HepG2 (cell line): Measurements from ENCODE around the gene CORO1C. TPM values are rescaled to one million over a fixed set of nuclear protein-coding genes. Genes with fewer than 3 reads are reported as not detected.

Source experiments
- ARID4A ChIP-seq: sonication (generic); formaldehyde crosslinking; IDR thresholded peaks from 2 replicates; pipeline ENCODE4 v1.5.0; 2020; ENCODE audit warnings: mild to moderate bottlenecking, missing genetic modification reagents, borderline replicate concordance
- ATF3 ChIP-seq: sonication (generic); formaldehyde crosslinking; IDR thresholded peaks from 2 replicates; pipeline ENCODE4 v1.4.0; 2020; ENCODE audit warnings: missing genetic modification reagents
- GPBP1L1 ChIP-seq: sonication (generic); formaldehyde crosslinking; IDR thresholded peaks from 2 replicates; pipeline ENCODE4 v1.5.0; 2020; ENCODE audit warnings: mild to moderate bottlenecking, missing genetic modification reagents
- MLXIP ChIP-seq: sonication (generic); formaldehyde crosslinking; IDR thresholded peaks from 2 replicates; pipeline ENCODE4 v1.9.0; 2021; ENCODE audit warnings: missing genetic modification reagents, borderline replicate concordance
- NR2C2 ChIP-seq: sonication (generic); formaldehyde crosslinking; IDR thresholded peaks from 2 replicates; pipeline ENCODE4 v1.4.0; 2020; ENCODE audit warnings: missing genetic modification reagents, mild to moderate bottlenecking, moderate library complexity, borderline replicate concordance
- RARA ChIP-seq: IDR thresholded peaks from 2 replicates; pipeline ENCODE4 v1.6.1; 2016; ENCODE audit warnings: missing genetic modification reagents, missing compliant biosample characterization
- SKI ChIP-seq: fragments of 450-650 bp; IDR thresholded peaks from one replicate; pipeline ENCODE4 v1.6.1; 2018; ENCODE audit warnings: mild to moderate bottlenecking; ENCODE audit not compliant: partially characterized antibody
- ZBTB10 ChIP-seq: sonication (generic); formaldehyde crosslinking; IDR thresholded peaks from 2 replicates; pipeline ENCODE4 v1.4.0; 2020; ENCODE audit warnings: missing genetic modification reagents, borderline replicate concordance
- ZNF710 ChIP-seq: sonication (generic); formaldehyde crosslinking; IDR thresholded peaks from 2 replicates; pipeline ENCODE4 v1.5.0; 2020; ENCODE audit warnings: mild to moderate bottlenecking, missing genetic modification reagents, borderline replicate concordance
- polyA plus RNA-seq, 8 experiments: library from polyadenylated mRNA; depleted of rRNA in 3 of 8; stranded (reverse) in 7 of 8; unstranded in 1 of 8; fragments of >200 nt; fragmentation: Illumina TruSeq in 4 of 8; extraction: Trizol in 4 of 8; gene quantifications; 2 replicates each; pipeline versions ENCODE4 v1.2.1 to v1.2.3, GENCODE V29; 2011 to 2016; ENCODE audit warnings: low read depth in 4 of 8, missing spikeins in 1 of 8, mixed read lengths in 1 of 8; ENCODE audit not compliant: insufficient read depth in 1 of 8
- total RNA-seq, 5 experiments: library from RNA; depleted of rRNA; stranded (reverse); fragments of >200 nt; fragmentation: Illumina TruSeq; extraction: Trizol; gene quantifications; 2 replicates each; pipeline ENCODE4 v1.2.3, GENCODE V29; 2016; ENCODE audit warnings: low read depth in 1 of 5

The CORO1C gene
- total and polyA plus RNA-seq, 2 of the 13 experiments (the other 11 are each of a cell fraction or from before 2014, with no cell fraction given): 73.7 to 131 TPM

GRCh38 chr12:108664338-108665258 lies 66.7 kb downstream of the CORO1C start (continued):
- peak; percentile 65; the same call in 1 of the 2 replicates for TF ChIP-seq ATF3 (CRISPR knock-in tag)
- peak; percentile 56; the same call in 1 of the 2 replicates for TF ChIP-seq ARID4A (CRISPR knock-in tag)
- TF ChIP-seq SKI: no peak
- TF ChIP-seq ZNF710: peak; percentile 30; the same call in 1 of the 2 replicates
- TF ChIP-seq MLXIP: no peak
- peak; percentile 62 for TF ChIP-seq RARA (CRISPR knock-in tag)
- TF ChIP-seq ZBTB10: no peak
- TF ChIP-seq NR2C2 (CRISPR knock-in tag): peak; percentile 80
- TF ChIP-seq GPBP1L1 (CRISPR knock-in tag): no peak
